ENCODE measurements around the gene CHD6. TPM values are rescaled to one million over a fixed set of nuclear protein-coding genes. Genes with fewer than 3 reads are reported as not detected.
"Not testable (repeated sequence)": the region's sequence is repeated elsewhere in the genome, so short reads cannot be mapped to it uniquely, and the experiment has no call there.

Gene CHD6
- total RNA-seq, 2 experiments from 2014 or later = 25.2 to 29.6 TPM

- no peak for DNase-seq
- Mint-ChIP-seq H3K27ac (no peak overlapping the region), H3K27me3 (no peaks in the 10 kb centered on the region), H3K9me3 (no peaks in the 10 kb centered on the region), H3K4me1 (ENCODE audit: low read depth) (peaks cover 2% of the 10 kb centered on the region), H3K36me3 (peaks cover 5% of the 10 kb centered on the region), H3K4me3 (no peak overlapping the region)
- intact Hi-C loops (cut with micrococcal nuclease) = no loop called here
- POLR2A ChIA-PET = interaction anchor here (0.6 kb wide), 1 partner anchor 147 kb away, joined by 4 read pairs; no protein-coding TSS in a partner anchor
- CTCF ChIA-PET = interaction anchor here (0.9 kb wide), 1 partner anchor 8 kb away, joined by 3 read pairs; no protein-coding TSS in a partner anchor
Observed at GRCh38 chr20:41544472-41544871, 73.7 kb downstream of the CHD6 start.

DNA sequence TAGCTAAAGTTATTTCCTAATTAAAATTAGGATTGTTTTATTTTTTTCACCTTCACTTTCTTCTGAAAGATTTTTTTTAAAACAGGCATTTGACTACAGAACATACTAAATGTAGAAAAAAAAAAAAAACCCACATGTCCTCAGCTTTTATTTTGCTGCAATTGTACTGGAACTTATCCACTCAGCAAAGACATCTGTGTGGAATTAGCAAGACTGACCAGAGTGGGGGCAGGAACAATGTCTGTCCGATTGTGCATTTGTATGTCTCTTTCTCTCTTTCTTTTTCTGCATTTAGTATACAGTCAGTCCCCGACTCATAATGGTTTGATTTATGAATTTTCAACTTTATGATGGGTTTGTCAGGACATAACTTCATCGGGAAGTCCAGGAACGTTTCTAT, 77.3 kb downstream of the CHD6 start:
- POLR2A ChIA-PET = no interaction called here
- CTCF ChIA-PET = no interaction called here

DNA sequence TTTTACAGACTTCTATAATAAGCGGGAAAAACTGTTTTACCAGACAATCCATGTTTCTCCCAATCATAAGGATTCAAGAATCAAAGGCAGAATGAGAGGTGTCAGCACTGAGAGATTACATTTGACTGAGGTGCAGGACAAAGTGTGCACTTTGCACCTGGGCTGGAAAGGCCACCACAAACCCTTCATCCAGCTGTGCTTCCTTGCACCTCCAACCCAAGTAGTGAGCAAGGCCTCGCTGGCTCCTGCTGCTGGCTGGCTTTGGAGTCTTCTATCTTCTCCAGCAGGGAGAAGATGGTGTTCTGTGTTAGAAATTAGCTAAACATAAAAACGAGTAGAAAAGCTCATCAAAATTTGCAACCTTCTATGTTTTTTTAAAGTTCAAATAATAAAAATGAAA, 77.7 kb downstream of the CHD6 start:
- H3K4me1 Mint-ChIP-seq (ENCODE audit: low read depth) = peaks cover 2% of the 10 kb centered on the region
- H3K27ac Mint-ChIP-seq = no peak overlapping the region
- ChIA-PET POLR2A (no interaction called here), CTCF (no interaction called here)
- H3K27me3 Mint-ChIP-seq = no peaks in the 10 kb centered on the region
- intact Hi-C loops (cut with micrococcal nuclease) = no loop called here
- peaks cover 8% of the 10 kb centered on the region for H3K9me3 Mint-ChIP-seq
- no peak for DNase-seq
- H3K36me3 Mint-ChIP-seq = peaks cover 24% of the 10 kb centered on the region
- no peak overlapping the region for H3K4me3 Mint-ChIP-seq

More for the DNA sequence above, 77.3 kb downstream of the CHD6 start:
- DNase-seq = no peak
- Mint-ChIP-seq H3K27ac (no peak overlapping the region), H3K4me1 (ENCODE audit: low read depth) (peaks cover 2% of the 10 kb centered on the region), H3K4me3 (no peak overlapping the region), H3K9me3 (peaks cover 8% of the 10 kb centered on the region), H3K36me3 (peaks cover 24% of the 10 kb centered on the region), H3K27me3 (no peaks in the 10 kb centered on the region)
- intact Hi-C loops (cut with micrococcal nuclease) = no loop called here

DNA sequence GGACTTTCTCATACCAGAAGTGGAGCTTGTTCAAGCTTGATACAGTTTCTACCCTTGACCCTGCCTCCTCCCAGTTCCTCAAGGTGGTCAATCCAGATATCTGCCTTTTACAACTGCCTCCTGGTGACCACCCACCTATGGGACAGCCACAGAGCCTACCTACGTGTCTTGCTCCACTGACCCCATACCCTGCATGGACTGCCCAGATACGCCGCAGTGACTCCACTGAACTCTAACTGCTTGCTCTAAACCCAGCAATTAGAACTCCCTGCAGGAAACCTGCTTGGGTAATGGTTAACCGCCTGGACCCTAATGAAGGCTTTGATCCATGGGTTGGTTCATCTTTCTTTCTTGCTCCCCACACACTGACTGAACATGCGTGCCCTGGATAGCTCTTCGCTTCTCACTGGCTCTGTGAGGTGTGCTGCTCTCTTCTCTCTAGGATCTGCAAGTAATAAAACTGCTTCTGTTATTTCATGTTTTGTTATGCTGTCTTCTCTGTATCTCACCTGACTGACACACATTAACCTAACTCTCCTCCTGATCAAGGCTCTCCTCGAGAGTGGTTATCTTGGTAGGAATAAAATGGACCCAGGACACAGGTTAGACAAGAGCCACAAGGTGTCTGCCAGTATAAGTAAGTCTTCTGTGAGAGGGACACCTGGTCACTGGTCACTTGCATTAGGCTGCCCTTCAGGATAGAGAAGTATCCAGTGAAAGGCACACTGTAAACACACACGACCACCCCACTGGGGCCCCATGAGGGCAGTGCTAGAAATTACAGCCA, 79.2 kb downstream of the CHD6 start:
- intact Hi-C loops (cut with micrococcal nuclease) = no loop called here
- H3K9me3 Mint-ChIP-seq = peaks cover 8% of the 10 kb centered on the region
- peaks cover 24% of the 10 kb centered on the region for H3K36me3 Mint-ChIP-seq
- H3K4me3 Mint-ChIP-seq = no peak overlapping the region
- H3K27ac Mint-ChIP-seq = no peak overlapping the region
- H3K4me1 Mint-ChIP-seq (ENCODE audit: low read depth) = peaks cover 7% of the 10 kb centered on the region
- ChIA-PET CTCF (no interaction called here), POLR2A (no interaction called here)
- H3K27me3 Mint-ChIP-seq = no peaks in the 10 kb centered on the region
- DNase-seq = no peak

GRCh38 chr20:41537865-41538264, 80.3 kb downstream of the CHD6 start:
- Mint-ChIP-seq H3K9me3 (peaks cover 8% of the 10 kb centered on the region), H3K27ac (no peak overlapping the region), H3K4me1 (ENCODE audit: low read depth) (peaks cover 7% of the 10 kb centered on the region), H3K4me3 (no peak overlapping the region), H3K27me3 (no peaks in the 10 kb centered on the region), H3K36me3 (peaks cover 28% of the 10 kb centered on the region)
- intact Hi-C loops (cut with micrococcal nuclease) = no loop called here
- CTCF ChIA-PET = no interaction called here
- POLR2A ChIA-PET = no interaction called here
- no peak for DNase-seq

DNA sequence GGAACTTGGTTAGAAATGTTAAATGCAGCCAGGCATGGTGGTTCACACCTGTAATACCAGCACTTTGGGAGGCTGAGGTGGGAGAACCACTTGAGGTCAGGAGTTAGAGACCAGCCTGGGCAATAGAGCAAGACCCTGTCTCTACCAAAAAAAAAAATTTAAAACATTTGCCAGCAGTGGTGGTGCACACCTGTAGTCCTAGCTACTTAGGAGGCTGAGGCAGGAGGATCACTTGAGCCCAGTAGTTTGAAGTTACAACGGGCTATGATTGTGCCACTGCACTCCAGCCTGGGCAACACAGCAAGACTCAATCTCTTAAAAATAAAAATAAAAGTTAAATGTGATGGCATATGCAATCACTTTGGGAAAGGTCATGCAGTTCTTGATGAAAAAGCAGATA, 82.6 kb downstream of the CHD6 start:
- H3K4me1 Mint-ChIP-seq (ENCODE audit: low read depth); CTCF ChIA-PET; H3K27me3 Mint-ChIP-seq; H3K27ac Mint-ChIP-seq; intact Hi-C loops (cut with micrococcal nuclease); DNase-seq; H3K9me3 Mint-ChIP-seq; POLR2A ChIA-PET; H3K4me3 Mint-ChIP-seq: not testable (repeated sequence)
- H3K36me3 Mint-ChIP-seq = peaks cover 34% of the 10 kb centered on the region

DNA sequence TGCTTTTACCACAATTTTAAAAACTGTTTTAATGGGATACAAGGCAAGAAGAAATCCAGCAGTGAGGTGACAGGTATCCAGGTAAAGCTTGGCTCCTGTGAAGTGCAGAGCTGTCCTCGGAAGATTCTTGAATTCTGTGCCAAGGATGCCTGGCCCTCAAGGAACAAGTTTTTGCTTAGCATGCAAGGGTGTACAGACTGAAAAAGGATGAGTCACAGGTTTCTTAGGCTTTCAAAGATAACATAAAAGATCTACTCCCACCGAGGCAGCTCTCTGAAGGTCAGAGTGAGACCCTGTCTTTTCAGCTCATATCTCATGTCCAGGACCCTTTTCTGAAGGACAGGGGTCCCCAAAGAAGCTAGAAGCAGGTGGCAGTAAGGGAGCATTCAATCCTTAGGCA, 83.3 kb downstream of the CHD6 start:
- intact Hi-C loops (cut with micrococcal nuclease) = no loop called here
- peaks cover 8% of the 10 kb centered on the region for H3K9me3 Mint-ChIP-seq
- POLR2A ChIA-PET = no interaction called here
- H3K27me3 Mint-ChIP-seq = no peaks in the 10 kb centered on the region
- CTCF ChIA-PET = no interaction called here
- no peak overlapping the region for H3K4me3 Mint-ChIP-seq
- H3K4me1 Mint-ChIP-seq (ENCODE audit: low read depth) = peaks cover 5% of the 10 kb centered on the region
- H3K36me3 Mint-ChIP-seq = peaks cover 29% of the 10 kb centered on the region
- no peak for DNase-seq
- H3K27ac Mint-ChIP-seq = no peak overlapping the region

DNA sequence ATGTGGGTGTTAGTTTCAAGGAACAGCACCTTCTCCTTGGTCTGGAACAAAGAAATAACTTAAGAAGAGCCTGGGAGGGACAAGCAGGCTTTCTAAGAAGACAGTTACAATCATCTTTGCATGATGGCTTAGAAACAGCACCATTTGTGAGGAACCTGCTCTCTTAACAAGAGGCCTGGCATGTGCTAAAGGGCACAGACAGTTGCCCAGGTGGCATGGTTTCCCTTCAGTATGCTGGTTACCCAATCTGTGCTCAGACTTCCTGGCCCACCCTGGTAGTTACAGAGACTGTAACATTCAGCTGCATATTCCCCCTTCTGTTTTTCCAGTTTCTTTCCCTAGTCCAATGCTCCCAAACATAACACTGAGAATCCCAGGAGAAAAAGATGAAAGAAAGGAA, 84.0 kb downstream of the CHD6 start:
- peaks cover 8% of the 10 kb centered on the region for H3K4me1 Mint-ChIP-seq (ENCODE audit: low read depth)
- no peaks in the 10 kb centered on the region for H3K27me3 Mint-ChIP-seq
- intact Hi-C loops (cut with micrococcal nuclease) = no loop called here
- DNase-seq = no peak
- CTCF ChIA-PET = no interaction called here
- POLR2A ChIA-PET = no interaction called here
- no peak overlapping the region for H3K4me3 Mint-ChIP-seq
- peaks cover 8% of the 10 kb centered on the region for H3K9me3 Mint-ChIP-seq
- H3K36me3 Mint-ChIP-seq = peaks cover 28% of the 10 kb centered on the region
- H3K27ac Mint-ChIP-seq = no peak overlapping the region

- no peak overlapping the region for H3K27ac Mint-ChIP-seq
- H3K27me3 Mint-ChIP-seq = no peaks in the 10 kb centered on the region
- H3K9me3 Mint-ChIP-seq = peaks cover 8% of the 10 kb centered on the region
- intact Hi-C loops (cut with micrococcal nuclease) = no loop called here
- H3K36me3 Mint-ChIP-seq = peaks cover 23% of the 10 kb centered on the region
- CTCF ChIA-PET = no interaction called here
- POLR2A ChIA-PET = no interaction called here
- DNase-seq = no peak
- H3K4me3 Mint-ChIP-seq = no peak overlapping the region
- H3K4me1 Mint-ChIP-seq (ENCODE audit: low read depth) = peaks cover 8% of the 10 kb centered on the region
Observed at GRCh38 chr20:41533537-41534136, 84.5 kb downstream of the CHD6 start.

GRCh38 chr20:41532935-41533334, 85.2 kb downstream of the CHD6 start:
- POLR2A ChIA-PET = no interaction called here
- CTCF ChIA-PET = no interaction called here
- Mint-ChIP-seq H3K4me3 (no peak overlapping the region), H3K36me3 (peaks cover 19% of the 10 kb centered on the region), H3K4me1 (ENCODE audit: low read depth) (peaks cover 8% of the 10 kb centered on the region), H3K27ac (no peak overlapping the region), H3K9me3 (peaks cover 7% of the 10 kb centered on the region), H3K27me3 (no peaks in the 10 kb centered on the region)
- intact Hi-C loops (cut with micrococcal nuclease) = no loop called here
- no peak for DNase-seq

GRCh38 chr20:41531518-41532275, 86.5 kb downstream of the CHD6 start:
- intact Hi-C loops (cut with micrococcal nuclease) = no loop called here
- Mint-ChIP-seq H3K4me3 (no peak overlapping the region), H3K36me3 (peaks cover 12% of the 10 kb centered on the region), H3K4me1 (ENCODE audit: low read depth) (peaks cover 11% of the 10 kb centered on the region), H3K27me3 (no peaks in the 10 kb centered on the region), H3K27ac (no peak overlapping the region), H3K9me3 (no peaks in the 10 kb centered on the region)
- ChIA-PET POLR2A (no interaction called here), CTCF (no interaction called here)
- DNase-seq = no peak

GRCh38 chr20:41530923-41531322, 87.3 kb downstream of the CHD6 start:
- H3K36me3 Mint-ChIP-seq = peaks cover 12% of the 10 kb centered on the region
- DNase-seq = no peak
- H3K9me3 Mint-ChIP-seq = no peaks in the 10 kb centered on the region
- H3K4me1 Mint-ChIP-seq (ENCODE audit: low read depth) = peaks cover 19% of the 10 kb centered on the region
- CTCF ChIA-PET = no interaction called here
- H3K27me3 Mint-ChIP-seq = no peaks in the 10 kb centered on the region
- POLR2A ChIA-PET = no interaction called here
- no peak overlapping the region for H3K27ac Mint-ChIP-seq
- no peak overlapping the region for H3K4me3 Mint-ChIP-seq
- intact Hi-C loops (cut with micrococcal nuclease) = no loop called here

Data from activated CD4-positive, alpha-beta memory T cell treated with anti-CD3 and anti-CD28 coated beads for 36 hours (primary cell).